GM18505 (cell line): ENCODE results near the gene KLRK1.
"Not testable (repeated sequence)": the region's sequence is repeated elsewhere in the genome, so short reads cannot be mapped to it uniquely, and the experiment has no call there.

Experiments
- ATAC-seq: cut with Tn5 transposase; IDR thresholded peaks from one replicate; pipeline ENCODE4 v1.9.1; 2021; ENCODE audit not compliant: unreplicated experiment
- POLR2A ChIP-seq: IDR thresholded peaks from 4 replicates; pipeline ENCODE4 v1.6.1; 2011; ENCODE audit warnings: borderline replicate concordance; ENCODE audit not compliant: insufficient read depth, insufficient read length; ENCODE audit errors: extremely low read depth

Gene KLRK1

DNA sequence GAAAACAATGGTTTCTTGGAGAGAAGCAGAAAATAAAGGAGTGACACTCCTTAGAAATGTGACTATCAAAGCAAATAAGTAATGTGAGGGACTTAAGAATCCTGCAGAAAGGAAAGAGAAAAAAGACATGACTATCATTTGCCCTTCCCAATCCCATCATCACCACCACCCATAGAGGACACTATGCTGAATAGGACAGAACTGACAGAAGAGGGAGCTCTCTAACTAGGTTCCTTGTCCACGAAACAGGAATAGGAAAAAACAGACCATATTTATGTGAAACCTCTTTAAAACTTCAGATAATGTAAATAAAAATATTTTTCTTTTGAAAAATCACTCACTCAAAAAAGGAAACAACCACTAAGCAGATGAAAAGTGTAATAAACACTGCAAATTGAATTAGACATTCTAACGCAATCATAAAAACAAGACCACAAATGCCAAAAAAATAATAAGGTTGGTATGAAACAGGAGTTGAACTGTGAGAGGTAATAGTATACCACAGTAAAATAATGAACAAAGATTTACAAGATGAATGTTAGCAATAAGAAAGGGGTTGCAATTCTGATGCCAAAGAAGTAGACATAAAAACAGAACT, 58.1 kb downstream of the KLRK1 start:
- TF ChIP-seq POLR2A, result no peak
- no peak for ATAC-seq

DNA sequence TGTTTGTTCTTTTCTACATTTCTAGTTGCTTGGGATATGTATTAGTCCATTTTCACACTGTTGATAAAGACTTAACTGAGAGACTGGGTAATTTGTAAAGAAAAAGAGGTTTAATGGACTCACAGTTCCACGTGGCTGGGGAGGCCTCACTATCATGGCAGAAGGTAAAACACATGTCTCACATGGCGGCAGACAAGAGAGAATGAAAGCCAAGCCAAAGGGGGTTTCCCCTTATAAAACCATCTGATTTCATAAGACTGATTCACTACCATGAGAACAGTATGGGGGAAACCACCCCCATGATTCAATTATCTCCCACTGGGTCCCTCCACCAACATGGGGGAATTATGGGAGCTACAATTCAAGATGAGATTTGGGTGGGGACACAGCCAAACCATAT, 61.1 kb downstream of the KLRK1 start:
- ATAC-seq, result not testable (repeated sequence)
